ENCODE data around the gene C11orf24.
A peak's percentile ranks its signal among the peaks of the same experiment; 100 is the strongest.

C11orf24 gene

DNA sequence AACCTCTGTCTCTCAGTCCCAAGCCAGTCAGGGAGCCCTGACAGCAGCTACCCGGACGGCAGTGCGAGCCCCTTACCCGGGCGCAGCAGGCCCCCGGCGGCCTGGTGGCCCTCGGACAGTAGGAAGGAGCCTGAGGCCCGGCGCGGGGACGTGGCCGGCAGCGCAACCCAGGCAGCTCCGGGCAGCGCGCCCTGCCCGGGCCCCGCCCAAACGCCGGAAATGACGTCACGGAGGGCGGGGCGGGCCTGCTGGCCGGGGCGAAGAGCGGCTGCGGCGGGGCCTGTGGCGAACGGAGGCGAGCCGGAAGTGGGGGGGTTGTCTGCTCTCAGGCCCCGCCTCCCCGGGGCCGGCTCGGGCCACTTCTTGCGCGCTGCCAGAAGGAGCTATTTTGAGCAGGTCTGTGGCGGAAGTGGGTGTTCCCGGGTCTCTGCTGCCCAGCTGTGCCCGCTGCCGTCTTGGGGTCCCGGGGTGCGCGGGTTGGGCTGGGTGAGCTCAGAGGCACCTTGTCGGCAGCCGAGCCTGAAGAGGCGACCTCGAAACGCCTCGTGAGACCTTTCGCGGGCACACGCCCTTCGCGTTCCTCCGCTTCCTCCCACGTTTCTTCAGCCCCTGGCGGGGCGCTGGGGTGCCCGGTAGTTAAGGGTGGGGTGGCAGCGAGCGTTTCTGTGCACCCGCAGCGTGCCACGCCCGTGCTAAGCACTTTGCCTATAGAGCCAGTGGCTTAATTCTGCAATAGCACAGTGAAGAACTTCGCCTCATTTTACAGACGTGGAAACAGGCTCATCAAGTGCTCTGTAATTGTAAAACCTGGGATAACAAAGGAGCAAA lies at the start of gene C11orf24:
Gene C11orf24, minus strand, starts transcription at position 193 of the 828 bp plus-strand sequence. CDS start 8,206 bp downstream, outside the sequence.
- DNase-seq (ENCODE audit: insufficient read length, low spot score) (peak; percentile 93), FAIRE-seq (no peak)
- TF ChIP-seq POLR2A (IDR thresholded peaks at IDR 0.05; ENCODE audit: low read depth, low read length) = peak; percentile 88

DNA sequence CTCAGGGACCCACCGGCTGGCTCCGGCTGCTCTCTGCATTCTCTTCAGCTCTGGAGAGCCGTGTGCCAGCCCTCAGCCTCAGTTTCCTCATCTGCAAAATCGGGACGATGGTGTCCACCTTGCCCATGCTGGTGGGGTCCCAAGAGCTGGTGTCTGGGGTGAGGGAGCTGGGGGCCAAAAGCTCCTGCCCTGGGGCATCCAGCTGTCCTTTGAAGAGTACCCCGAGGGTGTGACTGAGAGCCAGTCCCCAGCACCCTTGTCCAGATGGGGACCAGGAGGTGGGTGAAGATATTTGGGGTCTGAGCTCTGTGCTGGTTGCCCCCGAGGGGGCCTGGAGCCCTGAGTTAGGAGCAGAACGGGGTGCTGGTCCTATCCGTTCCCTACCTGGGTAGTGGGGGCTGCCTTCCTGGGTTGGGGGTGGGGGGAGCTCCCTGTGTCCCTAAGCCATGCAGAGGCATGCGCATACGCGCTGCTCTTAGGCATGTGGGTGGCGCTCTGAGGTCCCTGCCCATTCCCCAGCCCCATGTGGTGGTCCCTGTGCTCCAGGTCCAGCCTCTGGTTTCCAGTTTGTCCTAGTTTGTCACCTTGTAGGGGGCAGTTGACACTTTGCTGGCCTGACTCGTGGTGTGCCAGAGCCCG lies 45.5 kb upstream of the C11orf24 start:
- FAIRE-seq (no peak), DNase-seq (ENCODE audit: insufficient read length, low spot score) (no peak)
- no peak for TF ChIP-seq POLR2A (IDR thresholded peaks at IDR 0.05; ENCODE audit: low read depth, low read length)

DNA sequence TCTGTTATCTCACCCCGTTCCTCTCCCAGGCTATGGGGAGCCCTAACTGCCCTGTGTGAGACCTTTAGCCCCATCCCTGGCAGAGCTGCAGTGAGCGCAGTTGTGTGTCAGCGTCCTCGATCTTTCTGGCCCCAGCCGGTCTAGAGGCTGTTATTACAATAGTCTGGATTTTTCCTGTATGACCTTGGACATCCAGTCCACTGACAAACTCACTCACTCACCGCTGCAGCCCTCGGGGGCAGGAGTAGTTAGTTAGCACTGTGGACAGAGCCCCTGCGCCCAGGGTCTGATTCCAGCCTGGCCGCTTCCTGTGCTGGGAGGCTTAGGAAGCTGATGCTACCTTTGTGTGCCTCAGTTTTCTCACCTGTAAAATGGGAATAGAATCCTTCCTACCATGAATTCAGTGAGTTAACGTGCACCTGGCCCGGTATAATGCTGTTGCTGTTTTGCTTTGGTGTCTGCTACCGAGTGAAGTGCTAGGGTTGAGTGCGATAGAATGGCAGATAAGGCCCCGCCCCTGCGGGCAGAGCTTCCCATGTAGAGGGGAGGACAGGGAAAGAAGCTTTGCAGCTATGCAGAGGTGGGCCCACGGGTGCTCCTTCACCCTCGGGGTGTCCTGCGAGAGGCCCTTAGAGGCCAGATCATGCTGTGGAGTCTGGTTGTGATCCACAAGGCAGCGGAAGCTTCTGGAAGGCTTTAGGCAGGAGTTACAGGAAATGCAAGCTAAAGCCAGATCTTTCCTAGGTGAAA lies 43.6 kb upstream of the C11orf24 start:
- FAIRE-seq = no peak
- no peak for TF ChIP-seq POLR2A (IDR thresholded peaks at IDR 0.05; ENCODE audit: low read depth, low read length)

DNA sequence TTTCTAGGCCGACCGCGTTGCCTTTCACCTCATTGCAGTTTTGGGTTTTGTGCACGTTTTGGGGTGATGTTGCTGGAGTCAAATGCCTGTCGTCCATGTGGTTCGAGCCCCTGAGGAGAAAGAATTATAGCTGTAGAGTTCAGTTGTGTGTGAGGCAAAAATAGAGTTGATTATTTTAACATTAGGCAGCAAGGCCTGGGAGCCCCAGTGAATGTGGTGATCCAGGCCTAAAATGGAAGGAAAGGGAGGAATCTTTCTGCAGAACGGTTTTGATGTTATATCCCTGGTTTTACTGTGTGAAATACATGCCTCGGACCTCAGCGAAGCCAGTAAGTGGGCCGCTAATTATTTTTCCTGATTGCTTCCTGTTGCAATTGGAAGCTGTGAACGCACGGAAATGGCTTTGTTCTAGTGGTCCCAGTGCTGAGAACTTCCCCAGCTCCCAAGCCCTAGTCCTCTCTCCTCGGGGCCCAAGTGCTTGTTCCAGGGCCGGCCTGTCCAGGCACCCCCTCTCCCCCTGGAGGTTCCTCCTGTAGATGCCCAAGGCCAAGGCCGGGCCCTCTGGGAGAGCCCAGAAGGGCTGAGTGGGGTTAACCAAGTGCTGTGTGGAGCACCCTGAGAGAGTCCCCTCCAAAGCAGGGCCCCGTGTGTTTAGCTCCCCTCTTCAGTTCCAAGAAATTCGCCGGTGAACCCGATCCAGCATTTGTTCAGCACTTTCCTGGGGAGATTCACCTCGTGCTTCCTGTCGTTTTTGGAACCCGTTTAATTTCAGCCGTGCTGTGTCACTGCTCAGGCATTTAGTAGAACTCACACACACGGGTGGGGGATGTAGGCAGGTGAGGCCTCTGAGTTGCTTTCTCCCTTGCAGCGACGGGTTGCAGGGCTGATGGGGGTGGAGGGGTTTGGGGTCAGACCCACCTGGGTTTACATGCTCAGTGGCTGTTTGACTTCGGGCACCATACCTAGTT lies 42.7 kb upstream of the C11orf24 start:
- FAIRE-seq (no peak), DNase-seq (ENCODE audit: insufficient read length, low spot score) (peak; percentile 82)
- TF ChIP-seq POLR2A (IDR thresholded peaks at IDR 0.05; ENCODE audit: low read depth, low read length) = no peak

More for the DNA sequence above, 43.6 kb upstream of the C11orf24 start:
- DNase-seq (ENCODE audit: insufficient read length, low spot score) = peak; percentile 87

DNA sequence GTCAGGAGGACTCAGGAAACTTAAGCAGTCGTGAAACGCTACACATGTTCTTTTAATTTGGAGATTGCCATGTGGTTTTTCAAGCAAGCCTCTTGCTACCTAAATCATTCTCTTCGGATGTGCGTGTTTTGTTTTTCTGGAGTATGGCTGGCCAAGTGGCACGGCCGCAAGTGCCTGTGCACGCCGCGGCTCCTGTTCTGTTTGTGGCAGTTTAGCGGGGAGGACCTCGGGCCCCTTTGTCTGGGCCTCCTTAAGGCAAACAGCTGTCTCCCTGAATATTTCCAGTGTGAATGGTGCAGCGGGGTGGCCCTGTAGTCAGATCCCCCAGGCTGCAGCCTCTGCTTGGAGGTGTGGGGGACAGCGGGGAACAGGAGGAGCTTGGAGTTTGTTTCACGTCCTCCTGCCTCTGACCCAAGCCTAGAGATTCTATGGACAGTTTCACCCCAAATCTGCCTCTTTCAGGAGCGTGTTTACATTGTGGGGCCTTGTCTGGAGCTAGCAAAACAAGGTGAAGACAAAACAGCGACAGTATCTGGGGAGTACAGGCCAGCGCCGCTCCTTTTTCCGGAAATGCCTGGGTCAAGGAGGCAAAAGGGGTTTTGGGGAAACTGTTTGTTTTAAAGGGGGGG lies 41.9 kb upstream of the C11orf24 start:
- FAIRE-seq (no peak), DNase-seq (ENCODE audit: insufficient read length, low spot score) (no peak)
- no peak for TF ChIP-seq POLR2A (IDR thresholded peaks at IDR 0.05; ENCODE audit: low read depth, low read length)

DNA sequence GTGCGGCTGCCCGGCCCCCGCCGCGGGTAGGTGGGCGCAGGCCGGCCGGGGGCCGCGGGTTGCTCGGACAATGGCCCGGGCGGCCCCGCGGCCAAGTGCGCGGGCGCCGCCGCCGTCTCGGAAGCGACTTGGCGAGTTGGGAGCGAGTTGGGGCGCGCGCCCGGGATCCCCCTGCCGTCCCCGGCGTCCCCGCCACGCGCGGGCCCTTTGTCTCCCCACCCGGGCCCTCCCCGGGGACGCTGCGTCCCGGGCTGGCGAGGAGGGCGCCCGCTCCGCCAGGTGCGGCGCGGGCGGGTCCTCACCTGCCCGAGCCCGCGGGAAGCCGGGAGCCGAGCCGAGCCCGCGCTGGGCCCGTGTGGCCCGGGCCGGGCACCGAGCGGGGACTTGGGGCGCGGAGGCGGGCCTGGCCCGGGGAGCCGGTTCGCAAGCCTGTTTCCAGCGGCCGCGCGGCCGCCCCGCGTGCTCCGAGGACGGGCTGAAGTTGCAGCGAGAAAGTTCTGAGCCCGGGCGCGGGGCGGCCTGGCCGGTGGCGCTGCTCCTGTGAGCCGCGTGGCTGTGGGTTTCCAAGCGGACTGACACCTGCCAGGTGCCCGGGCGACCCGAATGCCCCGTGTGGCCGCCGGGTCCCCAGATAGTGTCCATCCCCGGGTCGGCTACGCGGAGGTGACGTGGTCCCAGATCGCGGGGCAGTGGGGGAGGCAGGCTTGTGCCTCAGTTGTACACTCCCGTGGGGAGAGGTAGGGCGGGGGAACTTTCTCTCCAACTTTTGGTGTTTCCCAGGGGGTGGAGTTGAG lies 41.2 kb upstream of the C11orf24 start:
- DNase-seq (ENCODE audit: insufficient read length, low spot score) = no peak
- no peak for TF ChIP-seq POLR2A (IDR thresholded peaks at IDR 0.05; ENCODE audit: low read depth, low read length)
- no peak for FAIRE-seq

DNA sequence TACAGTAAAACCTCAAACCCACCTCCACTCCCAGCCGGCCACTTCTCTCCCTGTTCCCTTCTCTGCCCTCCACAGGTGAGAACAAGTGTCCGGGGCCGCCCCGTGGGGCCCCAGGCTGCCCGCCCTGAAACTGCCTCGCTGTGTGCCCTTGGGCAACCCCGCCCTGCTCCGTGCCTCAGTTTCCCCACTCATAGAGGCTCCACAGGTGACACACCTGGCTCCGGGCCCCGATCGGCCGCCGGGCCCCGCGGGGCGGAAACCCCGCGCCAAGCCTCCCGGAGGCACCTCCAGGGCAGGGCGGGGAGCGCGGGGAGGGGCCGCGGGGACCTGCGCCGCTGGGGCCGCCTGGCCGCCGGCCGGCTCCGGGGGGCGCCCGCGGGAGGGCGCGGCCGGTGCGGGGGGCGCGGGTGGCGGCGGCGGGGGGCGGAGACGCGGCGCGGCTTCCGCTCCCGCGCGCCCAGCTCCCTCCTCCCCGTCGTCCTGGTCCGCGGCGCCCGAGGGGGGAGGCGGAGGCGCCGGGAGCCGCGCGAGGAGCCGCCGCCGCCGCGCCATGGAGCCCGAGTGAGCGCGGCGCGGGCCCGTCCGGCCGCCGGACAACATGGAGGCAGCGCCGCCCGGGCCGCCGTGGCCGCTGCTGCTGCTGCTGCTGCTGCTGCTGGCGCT lies 40.5 kb upstream of the C11orf24 start, which contains the start of gene LRP5:
Gene LRP5, plus strand, starts transcription at position 475 of the 663 bp plus-strand sequence. Its CDS starts 124 bp downstream, at position 599.
- DNase-seq (ENCODE audit: insufficient read length, low spot score) = peak; percentile 68
- no peak for TF ChIP-seq POLR2A (IDR thresholded peaks at IDR 0.05; ENCODE audit: low read depth, low read length)
- FAIRE-seq = no peak

DNA sequence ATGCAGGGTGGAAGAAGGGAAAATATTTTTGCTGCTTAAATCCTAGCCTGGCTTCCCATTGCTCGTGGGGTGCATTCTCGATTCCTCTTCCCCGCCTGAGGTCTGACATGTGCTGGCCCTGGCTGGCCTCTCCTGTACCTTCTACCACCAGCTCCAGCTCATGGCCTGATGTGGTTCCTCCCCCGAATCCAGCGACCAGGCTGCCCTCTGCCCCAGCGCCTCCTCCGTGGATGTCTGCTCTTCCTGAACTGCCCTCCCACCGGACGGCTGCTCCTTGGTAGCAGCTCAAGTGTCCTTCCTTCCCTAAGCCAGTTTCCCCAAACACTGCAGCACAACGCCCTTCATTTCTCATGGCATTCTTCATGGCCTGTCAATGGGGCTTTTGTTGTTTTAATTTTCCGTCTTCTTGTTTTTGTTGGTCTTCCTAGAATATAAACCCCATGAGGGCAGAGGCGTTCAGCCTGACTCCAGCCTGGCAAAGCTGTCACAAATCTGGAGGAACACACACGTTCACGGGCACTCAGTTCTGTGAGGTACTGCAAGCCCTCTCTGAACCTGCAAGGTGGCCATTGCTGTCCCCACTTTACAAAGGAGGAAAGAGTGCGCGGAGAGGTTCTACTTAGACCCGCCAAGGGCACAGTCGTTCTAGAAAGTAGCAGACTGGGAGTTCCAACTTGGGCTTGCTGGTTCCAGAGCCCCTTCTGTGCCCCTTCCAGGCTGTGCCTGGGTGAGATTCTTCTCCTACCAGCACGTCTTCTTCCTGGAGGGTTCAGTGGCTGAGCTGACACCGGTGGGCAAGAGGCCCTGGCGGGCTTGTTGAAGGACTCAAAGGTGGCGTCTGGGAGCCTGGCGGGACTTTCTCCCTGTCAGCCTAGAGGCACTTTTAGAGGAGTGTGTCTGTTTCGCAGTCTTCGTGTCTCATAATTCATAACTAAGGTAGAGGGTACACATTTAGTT lies 39.7 kb upstream of the C11orf24 start:
- FAIRE-seq = no peak
- TF ChIP-seq POLR2A (IDR thresholded peaks at IDR 0.05; ENCODE audit: low read depth, low read length) = no peak
- no peak for DNase-seq (ENCODE audit: insufficient read length, low spot score)

DNA sequence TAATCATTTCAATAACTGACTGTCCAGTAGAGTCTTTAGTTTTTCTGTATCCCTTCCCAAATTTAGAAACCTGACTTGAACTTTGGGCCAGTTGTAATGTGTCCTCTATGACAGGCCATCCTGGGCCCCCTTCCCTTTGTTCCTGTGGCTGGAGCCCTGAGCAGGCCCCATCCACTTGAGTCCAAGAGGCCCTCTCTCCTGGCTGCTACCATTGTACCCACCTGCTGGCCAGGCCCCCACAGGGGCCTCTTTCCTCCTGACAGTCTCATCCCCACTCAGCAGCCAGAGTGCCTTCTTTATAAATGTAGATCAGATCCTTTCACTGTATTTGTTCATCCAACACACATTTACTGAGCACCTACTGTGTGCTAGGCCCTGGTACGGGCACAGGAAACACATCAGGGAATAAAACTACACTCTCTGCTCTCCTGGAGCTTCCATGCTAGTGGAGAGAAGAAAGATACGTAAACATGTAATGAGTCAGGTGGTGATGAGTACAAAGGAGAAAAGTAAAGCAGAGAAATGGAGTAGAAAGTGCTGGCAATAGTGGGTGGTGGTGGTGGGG lies 37.9 kb upstream of the C11orf24 start:
- FAIRE-seq (no peak), DNase-seq (ENCODE audit: insufficient read length, low spot score) (no peak)
- TF ChIP-seq POLR2A (IDR thresholded peaks at IDR 0.05; ENCODE audit: low read depth, low read length) = no peak

DNA sequence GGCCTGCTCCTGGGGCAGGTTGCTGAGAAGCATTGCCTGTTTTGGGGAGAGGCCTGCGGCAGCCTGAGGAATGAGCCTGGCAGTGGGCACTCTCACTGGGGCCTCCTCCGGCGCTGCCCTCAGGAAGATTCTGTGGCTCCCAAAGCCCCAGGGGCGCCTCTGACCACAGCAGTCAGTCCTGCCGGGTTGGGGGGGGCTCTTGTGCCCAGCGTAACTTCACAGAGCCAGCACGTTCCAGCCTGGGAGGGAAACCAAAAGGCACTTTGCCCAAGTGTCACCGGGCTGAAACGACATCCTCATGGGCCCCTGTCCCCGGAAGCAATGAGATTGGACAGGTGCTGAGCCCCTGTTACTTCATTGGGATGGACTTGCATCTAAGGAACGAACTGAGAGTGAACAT lies 36.3 kb upstream of the C11orf24 start:
- no peak for TF ChIP-seq POLR2A (IDR thresholded peaks at IDR 0.05; ENCODE audit: low read depth, low read length)
- FAIRE-seq = no peak
- no peak for DNase-seq (ENCODE audit: insufficient read length, low spot score)

Data from H54 (cell line).